Testis (tissue), 2 donors: ENCODE results near the gene ZNF281.

Experiments used
- CTCF ChIP-seq, 3 experiments: fragments of 450-650 bp in 2 of 3; fragments of 200-600 bp in 1 of 3; sonication (generic) in 1 of 3; IDR thresholded peaks; one replicate each; pipeline ENCODE4 v1.5.1; 2016 to 2019; ENCODE audit warnings: antibody characterized with exemption in 3 of 3, mild to moderate bottlenecking in 2 of 3, moderate library complexity in 1 of 3
- POLR2A ChIP-seq: fragments of 450-650 bp; IDR thresholded peaks from one replicate; pipeline ENCODE4 v1.6.1; 2017; ENCODE audit warnings: antibody characterized with exemption, mild to moderate bottlenecking, moderate library complexity

- TF ChIP-seq CTCF (IDR thresholded peaks at IDR 0.05) (no peak), POLR2A (no peak)
Observed at GRCh38 chr1:200363264-200363933, 46.4 kb downstream of the ZNF281 start.
